Measurements from ENCODE around the gene PPP2R5A.
A peak's percentile ranks its signal among the peaks of the same experiment; 100 is the strongest.
"Not testable (repeated sequence)": the region's sequence is repeated elsewhere in the genome, so short reads cannot be mapped to it uniquely, and the experiment has no call there.

Gene PPP2R5A

DNA sequence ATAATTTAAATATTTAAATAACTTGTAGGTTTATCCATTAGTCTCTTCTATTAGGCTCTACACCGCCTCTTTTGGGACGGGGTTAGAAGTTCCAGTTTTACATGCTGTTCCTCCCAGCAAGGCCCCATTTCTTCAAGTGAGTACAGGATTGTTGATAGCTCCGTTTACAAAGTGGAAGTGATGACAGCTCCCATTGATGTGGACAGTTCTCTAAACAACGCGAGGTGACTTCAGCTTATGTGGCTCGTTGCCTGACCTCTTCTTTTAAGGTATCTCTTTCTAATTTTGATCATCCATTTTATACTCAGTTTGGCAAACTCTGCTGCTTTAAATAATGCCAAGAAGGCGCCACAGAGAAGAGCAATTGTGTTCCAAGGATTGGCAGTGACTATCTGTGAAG, 79.8 kb downstream of the PPP2R5A start:
- no peak for DNase-seq

GRCh38 chr1:212366901-212367300, 81.7 kb downstream of the PPP2R5A start:
- peak; percentile 28 for DNase-seq

DNA sequence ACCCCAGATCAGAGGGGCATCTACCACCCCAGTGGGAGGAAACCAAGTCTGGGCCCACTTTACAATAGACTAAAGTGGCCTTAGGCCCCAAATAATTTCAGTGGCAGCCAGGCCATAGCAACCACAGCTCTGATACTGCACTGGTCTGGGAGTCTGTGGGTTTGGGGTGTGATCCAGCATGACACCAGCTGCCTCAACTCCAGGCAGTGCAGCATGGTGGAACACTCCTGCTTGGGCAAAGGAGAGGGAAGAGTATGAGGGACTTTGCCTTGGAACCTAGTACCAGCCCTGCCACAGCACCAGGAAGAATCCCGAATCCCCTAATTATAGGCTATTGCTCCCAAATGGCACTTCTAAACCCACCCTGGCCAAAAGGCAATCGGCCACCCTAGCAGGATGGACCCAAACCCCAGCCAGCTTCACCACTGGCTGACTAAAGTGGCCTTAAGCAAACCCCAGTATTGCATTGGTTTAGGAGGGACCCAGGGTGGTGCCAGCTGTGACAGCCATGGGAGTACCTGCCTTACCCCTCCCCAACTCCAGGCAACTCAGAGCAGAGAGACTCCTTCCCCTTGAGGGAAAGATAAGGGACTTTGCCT, 82.4 kb downstream of the PPP2R5A start:
- DNase-seq, result no peak

- peak; percentile 74 for DNase-seq
Observed at GRCh38 chr1:212368073-212368484, 82.9 kb downstream of the PPP2R5A start.

- no peak for DNase-seq
Observed at GRCh38 chr1:212375986-212376385, 90.8 kb downstream of the PPP2R5A start.

DNA sequence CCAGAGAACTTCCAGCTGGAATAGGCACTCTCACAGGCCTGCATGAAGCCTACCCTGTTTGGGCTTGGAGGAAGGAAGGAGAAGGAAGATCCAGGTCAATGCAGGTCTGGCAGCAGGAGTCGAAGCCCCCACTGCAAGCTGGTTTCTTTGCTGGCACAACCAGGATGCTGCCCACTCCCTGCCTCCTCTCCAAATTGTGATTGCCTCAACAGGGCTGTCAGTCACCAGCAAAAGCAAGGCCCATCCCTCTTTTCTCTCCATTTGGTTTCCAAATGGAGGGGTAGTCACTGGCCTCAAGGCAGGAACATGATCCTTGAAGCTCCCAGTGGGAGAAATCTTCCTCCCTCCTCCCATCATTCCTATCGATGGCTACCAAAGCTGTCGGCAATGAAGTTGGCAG, 92.4 kb downstream of the PPP2R5A start:
- no peak for DNase-seq

DNA sequence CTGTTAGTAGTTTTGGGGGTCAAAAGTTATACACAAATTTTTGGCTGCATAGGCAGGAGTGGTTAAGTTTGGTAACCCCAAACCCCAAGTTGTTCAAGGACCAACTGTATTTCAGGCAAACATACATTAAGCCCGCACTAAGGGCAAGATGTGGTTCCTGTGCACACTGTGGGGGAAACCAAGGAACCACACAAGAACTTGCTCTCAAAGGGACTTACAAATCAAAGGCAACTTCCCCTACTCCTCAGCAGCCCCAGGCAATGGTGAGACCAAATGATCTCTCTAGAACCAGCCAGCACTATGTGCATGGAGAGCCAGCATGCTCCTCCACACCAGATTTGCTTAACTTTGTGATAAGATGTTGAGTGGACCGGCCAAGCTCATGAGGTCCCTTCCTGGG, 94.2 kb downstream of the PPP2R5A start:
- DNase-seq, result no peak

GRCh38 chr1:212381397-212382035, 96.3 kb downstream of the PPP2R5A start:
- DNase-seq, result no peak

DNA sequence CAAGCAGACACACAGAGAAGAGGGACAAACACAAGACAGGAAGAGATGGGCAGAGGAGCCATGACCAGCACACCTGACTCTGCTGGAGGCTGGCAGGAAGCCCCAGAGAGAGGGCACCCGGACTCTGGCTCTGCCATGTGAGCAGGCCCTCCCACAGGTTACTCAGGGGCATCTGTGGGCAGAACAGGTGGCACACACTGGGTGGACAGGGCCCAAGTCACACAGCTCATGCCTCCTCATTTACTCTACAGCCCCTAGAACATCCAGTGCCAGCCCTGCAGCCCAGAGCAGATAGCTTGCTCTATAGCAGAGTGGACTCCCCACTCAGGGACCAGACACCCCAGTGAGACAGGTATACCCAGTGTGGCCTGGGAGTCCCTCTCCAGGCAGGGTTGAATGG, 100.8 kb downstream of the PPP2R5A start:
- no peak for DNase-seq

DNA sequence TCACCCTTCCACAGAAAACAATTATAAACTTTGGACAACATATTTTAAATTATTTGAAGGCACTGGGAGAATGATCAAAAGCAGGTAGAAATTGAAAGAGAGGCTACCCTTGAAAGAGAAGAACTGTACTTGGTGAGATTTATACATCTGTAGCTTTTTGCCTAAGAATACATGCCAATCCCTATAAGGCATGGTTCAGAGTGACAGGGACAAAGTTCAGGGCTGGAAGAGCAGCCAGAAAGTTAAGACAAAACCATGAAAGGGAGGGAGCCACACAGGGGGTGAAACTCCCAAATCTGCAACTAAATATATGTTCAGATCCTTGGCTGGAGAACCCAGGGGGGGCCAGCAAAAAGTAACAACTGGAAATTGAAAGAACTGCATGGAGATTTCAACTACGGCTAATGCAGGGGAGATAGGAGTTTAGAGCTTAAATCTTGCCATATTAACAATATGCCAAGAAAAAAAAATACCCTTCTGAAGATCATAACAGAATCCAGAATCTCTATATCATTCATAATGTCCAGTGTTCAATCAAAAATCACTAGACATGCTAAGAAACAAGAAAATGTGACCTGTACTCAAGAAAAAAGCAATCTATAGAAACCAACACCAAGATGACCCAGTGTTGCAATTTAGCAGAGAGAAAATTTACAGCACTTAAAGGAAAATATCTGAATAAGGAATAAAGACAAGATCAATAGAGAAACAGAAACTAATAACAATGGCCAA, 103.9 kb downstream of the PPP2R5A start:
- DNase-seq, result no peak

GRCh38 chr1:212395678-212396437, 110.6 kb downstream of the PPP2R5A start:
- not testable (repeated sequence) for DNase-seq

- DNase-seq, result no peak
Observed at GRCh38 chr1:212396638-212397037, 111.4 kb downstream of the PPP2R5A start.

DNA sequence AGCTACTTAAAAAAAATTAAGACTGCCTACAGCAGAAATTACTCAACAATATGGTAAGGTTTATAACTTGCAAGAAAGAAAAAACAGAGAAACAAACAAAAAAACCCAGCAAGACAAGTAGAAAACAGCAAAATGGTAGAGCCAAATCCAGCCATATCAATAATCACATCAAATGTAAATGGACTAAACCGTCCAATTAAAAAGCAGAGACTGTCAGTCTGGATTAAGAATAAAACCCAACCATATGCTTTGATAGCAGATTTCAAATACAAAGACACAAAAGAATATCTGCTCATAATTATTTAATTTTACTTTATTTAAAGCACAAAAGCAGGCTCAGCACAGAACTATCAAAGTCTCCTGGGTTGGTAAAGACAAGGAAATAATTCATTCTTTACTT, 112.0 kb downstream of the PPP2R5A start:
- DNase-seq, result no peak

DNA sequence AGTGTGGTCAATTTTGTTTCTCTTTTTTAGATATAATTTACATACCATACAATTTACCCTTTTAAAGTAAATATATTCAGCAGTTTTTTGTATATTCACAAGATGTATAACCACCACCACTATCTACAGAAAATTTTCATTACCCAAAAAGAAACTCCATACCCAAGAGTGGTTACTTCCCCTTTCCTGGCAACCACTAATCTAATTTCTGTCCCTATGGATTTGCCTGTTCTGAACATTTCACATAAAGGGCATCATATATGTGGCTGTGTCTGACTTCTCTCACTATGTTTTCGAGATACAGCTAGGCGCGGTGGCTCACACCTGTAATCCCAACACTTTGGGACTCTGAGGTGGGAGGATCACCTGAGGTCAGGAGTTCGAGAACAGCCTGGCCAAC, 115.8 kb downstream of the PPP2R5A start:
- DNase-seq, result no peak

GRCh38 chr1:212401838-212402582, 116.8 kb downstream of the PPP2R5A start:
- DNase-seq, result peak; percentile 39

GRCh38 chr1:212402666-212403321, 117.6 kb downstream of the PPP2R5A start:
- DNase-seq, result no peak

GRCh38 chr1:212410231-212410820, 125.1 kb downstream of the PPP2R5A start:
- no peak for DNase-seq

Measured in fibroblast of upper back skin (primary cell).